HCT116 (cell line): Measurements from ENCODE around the gene TRMT11. TPM values are rescaled to one million over a fixed set of nuclear protein-coding genes. Genes with fewer than 3 reads are reported as not detected.

Experiments used
- ATAC-seq: fragments of 200-7000 bp; cut with Tn5 transposase; 2 replicates; pipeline ENCODE4 v1.9.1; 2020; ENCODE audit warnings: mild to moderate bottlenecking, moderate library complexity
- BruUV-seq: library from RNA; stranded (reverse); fragments of 400-500 nt; replicated peaks from 2 replicates; lab custom pipeline; 2021; lab: Mats Ljungman, UMichigan
- CTCF ChIA-PET: fragments of 300-600 bp; sonication (Branson Sonifier 250); formaldehyde crosslinking; loops from one replicate; lab custom pipeline; 2021; ENCODE audit warnings: antibody characterized with exemption; lab: Charles Lee
- POLR2A ChIA-PET: fragments of 300-600, 350-600 bp; sonication (Branson Sonifier 250); formaldehyde crosslinking; loops from one replicate; lab custom pipeline; 2021; ENCODE audit warnings: antibody characterized with exemption; lab: Charles Lee
- RAD21 ChIA-PET, 2 experiments: fragments of 300-600 bp; sonication (Branson Sonifier 250); formaldehyde crosslinking; loops; one replicate each; lab custom pipeline; 2023; ENCODE audit warnings: low total read pairs in 2 of 2; ENCODE audit not compliant: uncharacterized antibody in 2 of 2, unreplicated experiment in 2 of 2, low non-redundant PET in 1 of 2; lab: Charles Lee
- DNase-seq: peaks from one replicate; pipeline ENCODE4 v3.0.0-alpha.2; 2010; ENCODE audit warnings: low read depth, low spot score
- H2AFZ ChIP-seq: fragments of 200-600 bp; shearing (Covaris generic), sonication (generic); 2 replicates; pipeline ENCODE4 v1.6.1; 2017; ENCODE audit warnings: low read depth, mixed run types, mixed read lengths, antibody characterized with exemption, low read length; ENCODE audit not compliant: poor library complexity, severe bottlenecking
- H3K27ac ChIP-seq: 2 replicates; pipeline ENCODE4 v1.5.1; 2012; ENCODE audit warnings: low read depth, low read length
- H3K27me3 ChIP-seq: fragments of 200-600 bp; sonication (generic); 2 replicates; pipeline ENCODE4 v1.6.1; 2016; ENCODE audit warnings: mixed run types, low read length, mixed read lengths; ENCODE audit not compliant: insufficient read depth
- H3K36me3 ChIP-seq, 2 experiments: fragments of 200-500 bp in 1 of 2; fragments of 200-600 bp in 1 of 2; sonication (Bioruptor generic) in 1 of 2; sonication (generic) in 1 of 2; 2 replicates each; pipeline versions ENCODE4 v1.5.1 to v1.6.1; 2014 to 2016; ENCODE audit warnings: low read length in 2 of 2, inconsistent platforms in 1 of 2, mixed read lengths in 1 of 2, mixed run types in 1 of 2; ENCODE audit not compliant: insufficient read depth in 2 of 2, control insufficient read depth in 1 of 2
- H3K4me1 ChIP-seq, 2 experiments: fragments of 200-600 bp in 1 of 2; sonication (generic) in 1 of 2; 2 replicates each; pipeline versions ENCODE4 v1.5.1 to v1.6.1; 2012 to 2017; ENCODE audit warnings: low read length in 2 of 2, inconsistent platforms in 1 of 2, mild to moderate bottlenecking in 1 of 2, mixed read lengths in 1 of 2, mixed run types in 1 of 2, moderate library complexity in 1 of 2; ENCODE audit not compliant: insufficient read depth in 2 of 2, control insufficient read depth in 1 of 2
- H3K4me2 ChIP-seq: fragments of 200-600 bp; sonication (generic); 2 replicates; pipeline ENCODE4 v1.6.1; 2017; ENCODE audit warnings: mixed run types, low read length, mixed read lengths
- H3K4me3 ChIP-seq, 2 experiments: fragments of 200-600 bp in 1 of 2; sonication (generic) in 1 of 2; replicated peaks in 1 of 2; 2 replicates each; pipeline ENCODE4 v1.5.1; 2011 to 2016; ENCODE audit warnings: low read length in 2 of 2, control low read depth in 1 of 2, low read depth in 1 of 2, mild to moderate bottlenecking in 1 of 2, mixed read lengths in 1 of 2, mixed run types in 1 of 2
- H3K79me2 ChIP-seq: fragments of 200-600 bp; sonication (generic); 2 replicates; pipeline ENCODE4 v1.6.1; 2017; ENCODE audit warnings: mild to moderate bottlenecking, mixed run types, low read length, moderate library complexity, mixed read lengths; ENCODE audit not compliant: insufficient read depth
- H3K9ac ChIP-seq: fragments of 200-600 bp; sonication (generic); 2 replicates; pipeline ENCODE4 v1.6.1; 2016; ENCODE audit warnings: low read length, mixed read lengths
- H3K9me2 ChIP-seq: fragments of 200-600 bp; sonication (generic), shearing (Covaris generic); 2 replicates; pipeline ENCODE4 v1.6.1; 2017; ENCODE audit warnings: mixed run types, mild to moderate bottlenecking, moderate library complexity; ENCODE audit not compliant: insufficient read depth
- H3K9me3 ChIP-seq, 2 experiments: fragments of 200-500 bp in 1 of 2; fragments of 200-600 bp in 1 of 2; sonication (Bioruptor generic) in 1 of 2; sonication (generic) in 1 of 2; 2 replicates each; pipeline ENCODE4 v1.6.1; 2014 to 2017; ENCODE audit warnings: low read length in 2 of 2, mixed read lengths in 2 of 2, inconsistent platforms in 1 of 2, low read depth in 1 of 2, mild to moderate bottlenecking in 1 of 2, mixed run types in 1 of 2, moderate library complexity in 1 of 2; ENCODE audit not compliant: control insufficient read depth in 1 of 2, insufficient read depth in 1 of 2
- H4K20me1 ChIP-seq: fragments of 200-600 bp; sonication (generic), shearing (Covaris generic); 2 replicates; pipeline ENCODE4 v1.6.1; 2017; ENCODE audit warnings: mixed run types, mild to moderate bottlenecking, moderate library complexity; ENCODE audit not compliant: insufficient read depth
- ATF3 ChIP-seq: IDR thresholded peaks from 2 replicates; pipeline ENCODE4 v1.6.1; 2012
- CEBPB ChIP-seq: IDR thresholded peaks from 2 replicates; pipeline ENCODE4 v1.6.1; 2012; ENCODE audit warnings: low read depth
- CTCF ChIP-seq, 3 experiments: fragments of 200-600 bp in 1 of 3; sonication (generic) in 1 of 3; IDR thresholded peaks in 2 of 3; conservative IDR thresholded peaks in 1 of 3; 2 replicates each; pipeline ENCODE4 v1.5.1; 2012 to 2017; ENCODE audit warnings: low read depth in 2 of 3, low read length in 2 of 3, antibody characterized with exemption in 1 of 3, borderline replicate concordance in 1 of 3, control low read depth in 1 of 3, mild to moderate bottlenecking in 1 of 3, mixed read lengths in 1 of 3, mixed run types in 1 of 3, moderate library complexity in 1 of 3; ENCODE audit not compliant: insufficient read depth in 1 of 3
- ELF1 ChIP-seq: IDR thresholded peaks from 2 replicates; pipeline ENCODE4 v1.6.1; 2012; ENCODE audit warnings: low read depth, borderline replicate concordance
- EZH2 ChIP-seq: fragments of 200-600 bp; sonication (generic); IDR thresholded peaks from 2 replicates; pipeline ENCODE4 v1.6.1; 2017; ENCODE audit warnings: antibody characterized with exemption, mixed run types
- EZH2phosphoT487 ChIP-seq: fragments of 200-600 bp; IDR thresholded peaks from 2 replicates; pipeline ENCODE4 v1.6.1; 2018; ENCODE audit warnings: antibody characterized with exemption, borderline replicate concordance
- FOSL1 ChIP-seq: IDR thresholded peaks from 2 replicates; pipeline ENCODE4 v1.6.1; 2012; ENCODE audit warnings: low read depth
- JUND ChIP-seq: IDR thresholded peaks from 2 replicates; pipeline ENCODE4 v1.6.1; 2012
- MAX ChIP-seq: IDR thresholded peaks from 2 replicates; pipeline ENCODE4 v1.6.1; 2012
- POLR2A ChIP-seq: IDR thresholded peaks from 2 replicates; pipeline ENCODE4 v1.7.0; 2011; ENCODE audit warnings: borderline replicate concordance; ENCODE audit not compliant: insufficient read depth, insufficient read length; ENCODE audit errors: extremely low read depth
- REST ChIP-seq: IDR thresholded peaks from 2 replicates; pipeline ENCODE4 v1.6.1; 2012; ENCODE audit warnings: low read depth
- SIN3A ChIP-seq: IDR thresholded peaks from 2 replicates; pipeline ENCODE4 v1.6.1; 2012; ENCODE audit warnings: low read depth
- SP1 ChIP-seq: IDR thresholded peaks from 2 replicates; pipeline ENCODE4 v1.6.1; 2012; ENCODE audit warnings: low read depth
- ZFX ChIP-seq: fragments of 450-650 bp; IDR thresholded peaks from 2 replicates; pipeline ENCODE4 v1.6.1; 2017
- ZNF274 ChIP-seq: fragments of 200-500 bp; sonication (Bioruptor generic); IDR thresholded peaks from 2 replicates; pipeline ENCODE4 v1.6.1; 2014; ENCODE audit warnings: mild to moderate bottlenecking, low read depth, low read length, inconsistent platforms
- intact Hi-C: fragments of 100-400 bp; cut with micrococcal nuclease; formaldehyde crosslinking; loops from 2 replicates; pipeline ENCODE4 v1.10.0; 2022
- total RNA-seq: library from RNA; stranded (reverse); gene quantifications from one replicate; pipeline ENCODE4 v1.2.1, GENCODE V29; 2021; ENCODE audit not compliant: unreplicated experiment

TRMT11 gene
- total RNA-seq, 1 experiment from 2014 or later = 41.8 TPM

GRCh38 chr6:125944434-125944816 lies 41.9 kb upstream of the TRMT11 start:
- RAD21 ChIA-PET = no interaction called here
- ATAC-seq = no peak
- Histone ChIP-seq H3K4me3 (no peak overlapping the region), H3K79me2 (no peaks in the 10 kb centered on the region), H3K27me3 (no peaks in the 10 kb centered on the region), H3K9ac (no peak overlapping the region), H3K4me1 (peaks cover 6 to 7% of the 10 kb centered on the region in 2 experiments; a peak in 3 of 4 replicates), H3K27ac (no peak overlapping the region), H3K36me3 (no peaks in the 10 kb centered on the region), H4K20me1 (no peaks in the 10 kb centered on the region), H3K9me2 (no peaks in the 10 kb centered on the region), H3K9me3 (no peaks in the 10 kb centered on the region), H3K4me2 (no peak overlapping the region), H2AFZ (no peak overlapping the region)
- TF ChIP-seq FOSL1 (no peak), SP1 (no peak), JUND (no peak), REST (no peak), MAX (no peak), EZH2phosphoT487 (no peak), ZFX (no peak), POLR2A (no peak), ZNF274 (no peak), CTCF (IDR thresholded peaks at IDR 0.05 in 2 of 3, conservative IDR thresholded peaks at IDR 0.05 in 1 of 3; ENCODE audit: borderline replicate concordance in 1 of 3, insufficient read depth in 1 of 3, low read depth in 2 of 3, low read length in 2 of 3) (no peak), ELF1 (no peak), EZH2 (no peak), SIN3A (no peak), ATF3 (no peak), CEBPB (no peak)
- CTCF ChIA-PET = no interaction called here
- no peak for DNase-seq
- intact Hi-C loops = no loop called here
- BruUV-seq = no TSS peak
- POLR2A ChIA-PET = no interaction called here
